HG03135 (cell line): Measurements from ENCODE around the gene EIF6.

Experiments used
- ATAC-seq: cut with Tn5 transposase; IDR thresholded peaks from one replicate; pipeline ENCODE4 v1.9.1; 2021; ENCODE audit warnings: mild to moderate bottlenecking, moderate library complexity; ENCODE audit not compliant: unreplicated experiment

Gene EIF6

GRCh38 chr20:35314816-35315631 lies 30.5 kb upstream of the EIF6 start:
- no peak for ATAC-seq

- no peak for ATAC-seq
Observed at GRCh38 chr20:35312318-35312717, 27.7 kb upstream of the EIF6 start.

- no peak for ATAC-seq
Observed at GRCh38 chr20:35311822-35312221, 27.2 kb upstream of the EIF6 start.

- ATAC-seq, result no peak
Observed at GRCh38 chr20:35311409-35311808, 26.8 kb upstream of the EIF6 start.

- no peak for ATAC-seq
Observed at GRCh38 chr20:35307666-35308653, 23.4 kb upstream of the EIF6 start.

- no peak for ATAC-seq
Observed at GRCh38 chr20:35306931-35307517, 22.5 kb upstream of the EIF6 start.

GRCh38 chr20:35305682-35306556 lies 21.3 kb upstream of the EIF6 start:
- no peak for ATAC-seq

GRCh38 chr20:35304956-35305355 lies 20.4 kb upstream of the EIF6 start:
- ATAC-seq, result no peak

- peak; percentile 57 for ATAC-seq
Observed at GRCh38 chr20:35303735-35304491, 19.3 kb upstream of the EIF6 start.

GRCh38 chr20:35303382-35303734 lies 18.8 kb upstream of the EIF6 start:
- ATAC-seq, result no peak

- no peak for ATAC-seq
Observed at GRCh38 chr20:35302421-35303335, 18.1 kb upstream of the EIF6 start.

GRCh38 chr20:35301426-35301825 lies 16.9 kb upstream of the EIF6 start:
- ATAC-seq, result no peak

- ATAC-seq, result no peak
Observed at GRCh38 chr20:35300469-35301262, 16.1 kb upstream of the EIF6 start.

GRCh38 chr20:35299780-35300179 lies 15.2 kb upstream of the EIF6 start:
- ATAC-seq, result no peak

GRCh38 chr20:35298264-35298663 lies 13.7 kb upstream of the EIF6 start:
- no peak for ATAC-seq

GRCh38 chr20:35297740-35298139 lies 13.2 kb upstream of the EIF6 start:
- ATAC-seq, result no peak

GRCh38 chr20:35297155-35297554 lies 12.6 kb upstream of the EIF6 start:
- ATAC-seq, result no peak

- ATAC-seq, result no peak
Observed at GRCh38 chr20:35296101-35296554, 11.6 kb upstream of the EIF6 start.
